ENCODE data around the gene SAPCD1. TPM values are rescaled to one million over a fixed set of nuclear protein-coding genes. Genes with fewer than 3 reads are reported as not detected.

SAPCD1 gene
- total and polyA plus RNA-seq, 4 donors = 1.3 to 6.3 (median 3.1) TPM

DNA sequence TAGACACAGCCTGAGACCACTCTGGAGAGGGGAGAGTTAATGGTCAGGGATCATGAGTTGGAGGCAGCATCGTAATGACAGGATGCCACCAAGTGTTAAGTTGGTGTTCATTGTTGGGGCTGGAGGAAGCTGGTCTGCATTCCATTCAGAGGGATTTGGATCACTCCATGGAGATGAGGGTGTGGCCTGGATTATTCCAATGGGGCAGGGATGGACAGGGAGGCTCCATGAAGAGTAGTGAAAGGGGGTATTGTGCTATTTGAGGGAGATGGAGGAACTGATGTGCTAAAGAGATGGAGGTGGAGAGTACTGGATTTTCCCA is 1.1 kb downstream of the SAPCD1 start:
- Histone ChIP-seq H3K36me3 (ENCODE audit: control insufficient read depth in 4 of 4, insufficient read depth in 4 of 4, low read length in 4 of 4) (peaks cover 0 to 3% (median 0%) of the 10 kb centered on the region in 4 donors), H3K9ac (ENCODE audit: insufficient read depth in 1 of 2, low read length in 2 of 2) (no peak overlapping the region), H3K9me3 (ENCODE audit: control insufficient read depth in 4 of 4, insufficient read depth in 3 of 4, low read length in 3 of 4) (no peaks in the 10 kb centered on the region), H3K4me3 (no peak overlapping the region), H3K27me3 (ENCODE audit: control insufficient read depth in 3 of 3, insufficient read depth in 3 of 3, low read length in 2 of 3) (no peaks in the 10 kb centered on the region), H3K4me1 (ENCODE audit: control insufficient read depth in 5 of 5, insufficient read depth in 5 of 5, low read length in 5 of 5) (peaks cover 0 to 6% (median 0%) of the 10 kb centered on the region in 5 donors), H3K27ac (ENCODE audit: low read depth in 1 of 2, low read length in 1 of 2) (peak overlapping the region in 1 of 2 donors; percentile 54)
- peak; percentile 17 to 49 (median 44) for DNase-seq
- no peak for ATAC-seq (ENCODE audit: insufficient read depth, low FRiP score)
- no peak for TF ChIP-seq CTCF (IDR thresholded peaks at IDR 0.05; ENCODE audit: control extremely low read depth, extremely low read depth)
- 30 to 48% methylated on average over 1 of the region's 1 CpG for WGBS, 2 donors

GRCh38 chr6:31764198-31764597 is 1.7 kb downstream of the SAPCD1 start:
- no peak overlapping the region for H3K27ac ChIP-seq (ENCODE audit: low read depth in 1 of 2, low read length in 1 of 2)
- 85 to 97% methylated on average over 4 of the region's 4 CpGs for WGBS, 2 donors
- DNase-seq (no peak), ATAC-seq (ENCODE audit: insufficient read depth, low FRiP score) (no peak)
- peaks cover 0 to 3% (median 0%) of the 10 kb centered on the region in 4 donors for H3K36me3 ChIP-seq (ENCODE audit: control insufficient read depth in 4 of 4, insufficient read depth in 4 of 4, low read length in 4 of 4)
- TF ChIP-seq CTCF (IDR thresholded peaks at IDR 0.05; ENCODE audit: control extremely low read depth, extremely low read depth) = no peak
- no peak overlapping the region for H3K9ac ChIP-seq (ENCODE audit: insufficient read depth in 1 of 2, low read length in 2 of 2)
- H3K27me3 ChIP-seq (ENCODE audit: control insufficient read depth in 3 of 3, insufficient read depth in 3 of 3, low read length in 2 of 3) = no peaks in the 10 kb centered on the region
- H3K4me3 ChIP-seq = no peak overlapping the region
- no peaks in the 10 kb centered on the region for H3K9me3 ChIP-seq (ENCODE audit: control insufficient read depth in 4 of 4, insufficient read depth in 3 of 4, low read length in 3 of 4)
- peaks cover 0 to 6% (median 0%) of the 10 kb centered on the region in 5 donors for H3K4me1 ChIP-seq (ENCODE audit: control insufficient read depth in 5 of 5, insufficient read depth in 5 of 5, low read length in 5 of 5)

- Histone ChIP-seq H3K27ac (ENCODE audit: low read depth in 1 of 2, low read length in 1 of 2) (no peak overlapping the region), H3K9ac (ENCODE audit: insufficient read depth in 1 of 2, low read length in 2 of 2) (no peak overlapping the region), H3K9me3 (ENCODE audit: control insufficient read depth in 4 of 4, insufficient read depth in 3 of 4, low read length in 3 of 4) (peaks cover 0 to 2% (median 0%) of the 10 kb centered on the region in 4 donors), H3K36me3 (ENCODE audit: control insufficient read depth in 4 of 4, insufficient read depth in 4 of 4, low read length in 4 of 4) (no peaks in the 10 kb centered on the region), H3K4me3 (no peak overlapping the region), H3K4me1 (ENCODE audit: control insufficient read depth in 5 of 5, insufficient read depth in 5 of 5, low read length in 5 of 5) (peaks cover 0 to 6% (median 0%) of the 10 kb centered on the region in 5 donors), H3K27me3 (ENCODE audit: control insufficient read depth in 3 of 3, insufficient read depth in 3 of 3, low read length in 2 of 3) (no peaks in the 10 kb centered on the region)
- WGBS, 2 donors = 84 to 88% methylated on average over 9 of the region's 9 CpGs
- no peak for DNase-seq
- no peak for TF ChIP-seq CTCF (IDR thresholded peaks at IDR 0.05; ENCODE audit: control extremely low read depth, extremely low read depth)
- no peak for ATAC-seq (ENCODE audit: insufficient read depth, low FRiP score)
Observed at GRCh38 chr6:31765559-31765909, 3.1 kb downstream of the SAPCD1 start.

Data from lung (tissue), 12 donors.